Measurements from ENCODE around the gene PHLPP1. TPM values are rescaled to one million over a fixed set of nuclear protein-coding genes. Genes with fewer than 3 reads are reported as not detected.

Gene PHLPP1
- total and polyA plus RNA-seq, 9 of the 15 experiments (the other 6 are each of a cell fraction or from before 2014, with no cell fraction given): 0.56 to 9.0 (median 4.5) TPM

DNA sequence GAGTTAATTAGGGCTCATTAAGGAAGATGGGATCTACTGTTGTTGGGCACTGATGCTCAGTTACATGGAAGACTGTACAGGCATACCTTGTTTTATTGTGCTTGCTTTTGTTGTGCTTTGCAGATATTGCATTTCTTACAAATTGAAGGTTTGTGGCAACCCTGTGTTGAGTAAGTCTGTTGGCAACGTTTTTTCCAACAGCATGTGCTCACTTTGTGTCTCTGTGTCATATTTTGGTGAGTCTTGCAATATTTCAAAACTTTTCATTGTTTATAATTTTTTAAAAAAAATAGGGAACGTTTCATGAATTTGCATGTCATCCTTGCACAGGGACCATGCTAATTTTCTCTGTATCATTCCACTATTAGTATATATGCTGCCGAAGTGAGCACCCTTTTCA is 15.6 kb downstream of the PHLPP1 start:
- H3K9me3 ChIP-seq (replicated peaks; ENCODE audit: control insufficient read depth, insufficient read depth, low read depth, low read length): no peaks in the 10 kb centered on the region; the same call in 1 of the 2 replicates
- WGBS (ENCODE audit: insufficient coverage, low coverage, missing lambda C conversion rate): 43% methylated on average over 3 of the region's 3 CpGs
- DNase-seq (ENCODE audit: extremely low read depth in 1 of 4, low spot score in 3 of 4) (no peak), ATAC-seq (no peak), FAIRE-seq (no peak)
- no peak overlapping the region for H2AFZ ChIP-seq (ENCODE audit: low read depth, low read length)
- H3K4me1 ChIP-seq (replicated peaks in 1 of 2; ENCODE audit: control insufficient read depth in 2 of 2, insufficient read depth in 2 of 2, low read length in 2 of 2): no peaks in the 10 kb centered on the region; a peak in 1 of 5 replicates
- no peaks in the 10 kb centered on the region for H3K27me3 ChIP-seq (ENCODE audit: control insufficient read depth in 2 of 2, insufficient read depth in 2 of 2, low read length in 2 of 2)
- H3K4me3 ChIP-seq: no peak overlapping the region
- no peaks in the 10 kb centered on the region for H3K9me1 ChIP-seq (ENCODE audit: control insufficient read depth, insufficient read depth, low read length)
- in situ Hi-C loops (cut with MboI): no loop called here
- H3K27ac ChIP-seq (ENCODE audit: extremely low read depth, low read depth, low read length): no peak overlapping the region
- intact Hi-C loops (cut with micrococcal nuclease): no loop called here
- H3K9ac ChIP-seq (ENCODE audit: insufficient read depth in 1 of 2, low read depth in 2 of 2, low read length in 2 of 2): no peak overlapping the region
- H3K79me2 ChIP-seq (ENCODE audit: control insufficient read depth, insufficient read depth, low read length): peaks cover 41% of the 10 kb centered on the region
- no peak overlapping the region for H3K4me2 ChIP-seq (ENCODE audit: insufficient read depth, low read length)
- TF ChIP-seq ZFX (CRISPR knock-in tag; IDR thresholded peaks at IDR 0.05): no peak
- no peak for TF ChIP-seq SMAD4 (CRISPR knock-in tag; conservative IDR thresholded peaks at IDR 0.05)
- TF ChIP-seq RAD21 (CRISPR knock-in tag; conservative IDR thresholded peaks at IDR 0.05 in 1 of 2, IDR thresholded peaks at IDR 0.05 in 1 of 2): no peak
- no peak for TF ChIP-seq OTX1 (CRISPR knock-in tag; IDR thresholded peaks at IDR 0.05)
- no peak for TF ChIP-seq SMARCC2 (IDR thresholded peaks at IDR 0.05; ENCODE audit: low read depth)
- no peak for TF ChIP-seq POU5F1 (IDR thresholded peaks at IDR 0.05; ENCODE audit: borderline replicate concordance, low read depth, low read length, partially characterized antibody)
- no peak for TF ChIP-seq BRCA1 (IDR thresholded peaks at IDR 0.05)
- no peak for TF ChIP-seq BRCA1 (CRISPR knock-in tag; IDR thresholded peaks at IDR 0.05)
- no peak for TF ChIP-seq EGR1 (conservative IDR thresholded peaks at IDR 0.05)
- TF ChIP-seq KAT8 (IDR thresholded peaks at IDR 0.05; ENCODE audit: low read depth): no peak
- TF ChIP-seq, protein P1, sequence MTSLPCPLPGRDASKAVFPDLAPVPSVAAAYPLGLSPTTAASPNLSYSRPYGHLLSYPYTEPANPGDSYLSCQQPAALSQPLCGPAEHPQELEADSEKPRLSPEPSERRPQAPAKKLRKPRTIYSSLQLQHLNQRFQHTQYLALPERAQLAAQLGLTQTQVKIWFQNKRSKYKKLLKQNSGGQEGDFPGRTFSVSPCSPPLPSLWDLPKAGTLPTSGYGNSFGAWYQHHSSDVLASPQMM (CRISPR knock-in tag; IDR thresholded peaks at IDR 0.05): no peak
- no peak for TF ChIP-seq ZNF124 (CRISPR knock-in tag; IDR thresholded peaks at IDR 0.05)
- TF ChIP-seq ZNF785 (CRISPR knock-in tag; IDR thresholded peaks at IDR 0.05): no peak
- TF ChIP-seq, protein P2, sequence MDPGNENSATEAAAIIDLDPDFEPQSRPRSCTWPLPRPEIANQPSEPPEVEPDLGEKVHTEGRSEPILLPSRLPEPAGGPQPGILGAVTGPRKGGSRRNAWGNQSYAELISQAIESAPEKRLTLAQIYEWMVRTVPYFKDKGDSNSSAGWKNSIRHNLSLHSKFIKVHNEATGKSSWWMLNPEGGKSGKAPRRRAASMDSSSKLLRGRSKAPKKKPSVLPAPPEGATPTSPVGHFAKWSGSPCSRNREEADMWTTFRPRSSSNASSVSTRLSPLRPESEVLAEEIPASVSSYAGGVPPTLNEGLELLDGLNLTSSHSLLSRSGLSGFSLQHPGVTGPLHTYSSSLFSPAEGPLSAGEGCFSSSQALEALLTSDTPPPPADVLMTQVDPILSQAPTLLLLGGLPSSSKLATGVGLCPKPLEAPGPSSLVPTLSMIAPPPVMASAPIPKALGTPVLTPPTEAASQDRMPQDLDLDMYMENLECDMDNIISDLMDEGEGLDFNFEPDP (CRISPR knock-in tag; IDR thresholded peaks at IDR 0.05): no peak
- TF ChIP-seq, protein P3, sequence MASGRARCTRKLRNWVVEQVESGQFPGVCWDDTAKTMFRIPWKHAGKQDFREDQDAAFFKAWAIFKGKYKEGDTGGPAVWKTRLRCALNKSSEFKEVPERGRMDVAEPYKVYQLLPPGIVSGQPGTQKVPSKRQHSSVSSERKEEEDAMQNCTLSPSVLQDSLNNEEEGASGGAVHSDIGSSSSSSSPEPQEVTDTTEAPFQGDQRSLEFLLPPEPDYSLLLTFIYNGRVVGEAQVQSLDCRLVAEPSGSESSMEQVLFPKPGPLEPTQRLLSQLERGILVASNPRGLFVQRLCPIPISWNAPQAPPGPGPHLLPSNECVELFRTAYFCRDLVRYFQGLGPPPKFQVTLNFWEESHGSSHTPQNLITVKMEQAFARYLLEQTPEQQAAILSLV (tag; IDR thresholded peaks at IDR 0.05): no peak
- TF ChIP-seq TGIF2 (CRISPR knock-in tag; IDR thresholded peaks at IDR 0.05): no peak
- TF ChIP-seq TOE1 (IDR thresholded peaks at IDR 0.05; ENCODE audit: borderline replicate concordance): no peak
- TF ChIP-seq TOE1 (CRISPR knock-in tag; IDR thresholded peaks at IDR 0.05; ENCODE audit: borderline replicate concordance, low read depth): no peak
- no peaks in the 10 kb centered on the region for H4K20me1 ChIP-seq (replicated peaks; ENCODE audit: control insufficient read depth, insufficient read depth, low read length)
- CTCF ChIA-PET (ENCODE audit: low intra/inter-chr PET ratio): no interaction called here
- no TSS peak for BruUV-seq (replicated peaks)
- no peaks in the 10 kb centered on the region for H3K36me3 ChIP-seq (ENCODE audit: control insufficient read depth, insufficient read depth, low read length)
- POLR2A ChIA-PET: no interaction called here
